ENCODE measurements around the gene P3H2. TPM values are rescaled to one million over a fixed set of nuclear protein-coding genes. Genes with fewer than 3 reads are reported as not detected.

The P3H2 gene
- total and polyA plus RNA-seq, 2 donors (not counting 1 experiment from before 2014, with no cell fraction given) = 20.5 to 21.6 TPM

GRCh38 chr3:190125436-190126068 lies 4.9 kb upstream of the P3H2 start:
- Histone ChIP-seq H2AFZ (ENCODE audit: low read length) (no peak overlapping the region), H3K36me3 (ENCODE audit: control insufficient read depth, insufficient read depth, low read length) (no peaks in the 10 kb centered on the region), H3K4me2 (ENCODE audit: extremely low read depth, insufficient read depth, low read length) (no peak overlapping the region), H3K9me3 (ENCODE audit: control insufficient read depth, insufficient read depth, low read depth, low read length) (no peaks in the 10 kb centered on the region), H3K79me2 (ENCODE audit: control insufficient read depth, insufficient read depth, low read length) (no peaks in the 10 kb centered on the region), H3K4me1 (ENCODE audit: control insufficient read depth, extremely low read depth, insufficient read depth, low read length) (no peaks in the 10 kb centered on the region), H3K27me3 (ENCODE audit: control insufficient read depth, insufficient read depth, low read length) (no peaks in the 10 kb centered on the region), H4K20me1 (ENCODE audit: control insufficient read depth, extremely low read depth, insufficient read depth, low read length) (no peaks in the 10 kb centered on the region), H3K9ac (ENCODE audit: insufficient read depth, low read length) (no peak overlapping the region), H3K4me3 (replicated peaks in 1 of 4; ENCODE audit: control extremely low read depth in 1 of 4, insufficient read depth in 1 of 4, low read depth in 3 of 4, low read length in 4 of 4) (no peak overlapping the region), H3K27ac (ENCODE audit: insufficient read depth, low read length) (no peak overlapping the region)
- TF ChIP-seq EZH2 (IDR thresholded peaks at IDR 0.05; ENCODE audit: low read length, missing control alignments) = no peak
- TF ChIP-seq CTCF (conservative IDR thresholded peaks at IDR 0.05 in 1 of 2, IDR thresholded peaks at IDR 0.05 in 1 of 2; ENCODE audit: low read depth in 1 of 2, low read length in 2 of 2) = no peak
- no peak for DNase-seq (ENCODE audit: low read depth in 2 of 2)

GRCh38 chr3:190124067-190124466 lies 3.4 kb upstream of the P3H2 start:
- Histone ChIP-seq H3K4me2 (ENCODE audit: extremely low read depth, insufficient read depth, low read length) (no peak overlapping the region), H3K4me1 (ENCODE audit: control insufficient read depth, extremely low read depth, insufficient read depth, low read length) (no peaks in the 10 kb centered on the region), H3K4me3 (replicated peaks in 1 of 4; ENCODE audit: control extremely low read depth in 1 of 4, insufficient read depth in 1 of 4, low read depth in 3 of 4, low read length in 4 of 4) (no peak overlapping the region), H3K27me3 (ENCODE audit: control insufficient read depth, insufficient read depth, low read length) (no peaks in the 10 kb centered on the region), H3K27ac (ENCODE audit: insufficient read depth, low read length) (no peak overlapping the region), H3K79me2 (ENCODE audit: control insufficient read depth, insufficient read depth, low read length) (no peaks in the 10 kb centered on the region), H3K36me3 (ENCODE audit: control insufficient read depth, insufficient read depth, low read length) (no peaks in the 10 kb centered on the region), H4K20me1 (ENCODE audit: control insufficient read depth, extremely low read depth, insufficient read depth, low read length) (no peaks in the 10 kb centered on the region), H3K9ac (ENCODE audit: insufficient read depth, low read length) (no peak overlapping the region), H3K9me3 (ENCODE audit: control insufficient read depth, insufficient read depth, low read depth, low read length) (no peaks in the 10 kb centered on the region), H2AFZ (ENCODE audit: low read length) (no peak overlapping the region)
- no peak for DNase-seq (ENCODE audit: low read depth in 2 of 2)
- TF ChIP-seq EZH2 (IDR thresholded peaks at IDR 0.05; ENCODE audit: low read length, missing control alignments) (no peak), CTCF (conservative IDR thresholded peaks at IDR 0.05 in 1 of 2, IDR thresholded peaks at IDR 0.05 in 1 of 2; ENCODE audit: low read depth in 1 of 2, low read length in 2 of 2) (no peak)

GRCh38 chr3:190122198-190122771 lies 1.6 kb upstream of the P3H2 start:
- DNase-seq (ENCODE audit: low read depth in 2 of 2) = peak in 1 of 2 donors; percentile 94
- Histone ChIP-seq H3K36me3 (ENCODE audit: control insufficient read depth, insufficient read depth, low read length) (no peaks in the 10 kb centered on the region), H3K4me2 (ENCODE audit: extremely low read depth, insufficient read depth, low read length) (no peak overlapping the region), H4K20me1 (ENCODE audit: control insufficient read depth, extremely low read depth, insufficient read depth, low read length) (no peaks in the 10 kb centered on the region), H3K4me1 (ENCODE audit: control insufficient read depth, extremely low read depth, insufficient read depth, low read length) (no peaks in the 10 kb centered on the region), H2AFZ (ENCODE audit: low read length) (no peak overlapping the region), H3K9ac (ENCODE audit: insufficient read depth, low read length) (no peak overlapping the region), H3K27ac (ENCODE audit: insufficient read depth, low read length) (no peak overlapping the region), H3K27me3 (ENCODE audit: control insufficient read depth, insufficient read depth, low read length) (no peaks in the 10 kb centered on the region), H3K4me3 (replicated peaks in 1 of 4; ENCODE audit: control extremely low read depth in 1 of 4, insufficient read depth in 1 of 4, low read depth in 3 of 4, low read length in 4 of 4) (no peak overlapping the region), H3K79me2 (ENCODE audit: control insufficient read depth, insufficient read depth, low read length) (no peaks in the 10 kb centered on the region), H3K9me3 (ENCODE audit: control insufficient read depth, insufficient read depth, low read depth, low read length) (no peaks in the 10 kb centered on the region)
- TF ChIP-seq CTCF (conservative IDR thresholded peaks at IDR 0.05 in 1 of 2, IDR thresholded peaks at IDR 0.05 in 1 of 2; ENCODE audit: low read depth in 1 of 2, low read length in 2 of 2) (no peak), EZH2 (IDR thresholded peaks at IDR 0.05; ENCODE audit: low read length, missing control alignments) (no peak)
